Ascending aorta (tissue), 2 donors: ENCODE measurements around the gene KCNAB1. TPM values are rescaled to one million over a fixed set of nuclear protein-coding genes. Genes with fewer than 3 reads are reported as not detected.
"Not testable (repeated sequence)": the region's sequence is repeated elsewhere in the genome, so short reads cannot be mapped to it uniquely, and the experiment has no call there.

Experiments
- DNase-seq, 2 donors: peaks; one replicate each; pipeline ENCODE4 v3.0.0-alpha.2; 2019; ENCODE audit warnings: low spot score in 2 of 2
- H3K27ac ChIP-seq, 2 donors: fragments of 200-600 bp; sonication (generic); one replicate each; pipeline ENCODE4 v1.5.1; 2016 to 2017; ENCODE audit warnings: mild to moderate bottlenecking in 1 of 2
- H3K27me3 ChIP-seq: fragments of 200-600 bp; sonication (generic); one replicate; pipeline ENCODE4 v1.5.1; 2017
- H3K36me3 ChIP-seq, 2 donors: fragments of 200-600 bp; sonication (generic); one replicate each; pipeline ENCODE4 v1.5.1; 2016
- H3K4me1 ChIP-seq, 2 donors: fragments of 200-600 bp; sonication (generic); one replicate each; pipeline ENCODE4 v1.5.1; 2016 to 2017; ENCODE audit warnings: mild to moderate bottlenecking in 1 of 2
- H3K4me3 ChIP-seq, 2 donors: fragments of 200-600 bp; sonication (generic); one replicate each; pipeline ENCODE4 v1.5.1; 2016 to 2017; ENCODE audit warnings: mild to moderate bottlenecking in 1 of 2
- H3K9me3 ChIP-seq, 2 donors: fragments of 200-600 bp; sonication (generic); one replicate each; pipeline ENCODE4 v1.5.1; 2016
- CTCF ChIP-seq, 3 experiments: fragments of 200-600 bp in 2 of 3; fragments of 450-650 bp in 1 of 3; sonication (generic) in 2 of 3; IDR thresholded peaks; one replicate each; pipeline ENCODE4 v1.5.1; 2016 to 2019; ENCODE audit warnings: antibody characterized with exemption in 3 of 3, mild to moderate bottlenecking in 1 of 3, moderate library complexity in 1 of 3
- intact Hi-C: fragments of 100-400 bp; cut with DNase I; formaldehyde crosslinking; loops from one replicate; pipeline ENCODE4 v1.15.1; 2023
- total RNA-seq: library from RNA; depleted of rRNA; stranded (reverse); fragments of >200 nt; gene quantifications from one replicate; pipeline ENCODE4 v1.1.0, GENCODE V29; 2016

The KCNAB1 gene
- total RNA-seq, 1 donor from 2014 or later, result 15.1 TPM

GRCh38 chr3:156214676-156215075, 94.3 kb downstream of the KCNAB1 start:
- H3K36me3 ChIP-seq, result no peaks in the 10 kb centered on the region
- no peak overlapping the region for H3K4me3 ChIP-seq
- no peak overlapping the region for H3K27ac ChIP-seq
- no peaks in the 10 kb centered on the region for H3K27me3 ChIP-seq
- peaks cover under 1% of the 10 kb centered on the region in 2 donors for H3K4me1 ChIP-seq
- no peak for TF ChIP-seq CTCF (IDR thresholded peaks at IDR 0.05)
- intact Hi-C loops, result no loop called here
- H3K9me3 ChIP-seq, result no peaks in the 10 kb centered on the region
- no peak for DNase-seq

- TF ChIP-seq CTCF (IDR thresholded peaks at IDR 0.05), result no peak
- intact Hi-C loops, result no loop called here
- DNase-seq, result no peak
Observed at GRCh38 chr3:156215751-156216150, 95.4 kb downstream of the KCNAB1 start.

GRCh38 chr3:156216216-156216615, 95.8 kb downstream of the KCNAB1 start:
- H3K36me3 ChIP-seq, result no peaks in the 10 kb centered on the region
- no peaks in the 10 kb centered on the region for H3K9me3 ChIP-seq
- no peak overlapping the region for H3K27ac ChIP-seq
- H3K27me3 ChIP-seq, result no peaks in the 10 kb centered on the region
- H3K4me3 ChIP-seq, result no peak overlapping the region
- intact Hi-C loops, result no loop called here
- H3K4me1 ChIP-seq, result no peaks in the 10 kb centered on the region
- no peak for TF ChIP-seq CTCF (IDR thresholded peaks at IDR 0.05)
- DNase-seq, result no peak

More at GRCh38 chr3:156215751-156216150, 95.4 kb downstream of the KCNAB1 start:
- Histone ChIP-seq H3K27ac (no peak overlapping the region), H3K9me3 (no peaks in the 10 kb centered on the region), H3K36me3 (no peaks in the 10 kb centered on the region), H3K27me3 (no peaks in the 10 kb centered on the region), H3K4me3 (no peak overlapping the region), H3K4me1 (no peaks in the 10 kb centered on the region)

GRCh38 chr3:156216852-156217251, 96.5 kb downstream of the KCNAB1 start:
- Histone ChIP-seq H3K27ac (no peak overlapping the region), H3K4me3 (no peak overlapping the region), H3K9me3 (no peaks in the 10 kb centered on the region), H3K36me3 (no peaks in the 10 kb centered on the region), H3K27me3 (no peaks in the 10 kb centered on the region), H3K4me1 (no peaks in the 10 kb centered on the region)
- no peak for DNase-seq
- intact Hi-C loops, result no loop called here
- TF ChIP-seq CTCF (IDR thresholded peaks at IDR 0.05), result no peak

- no peak for DNase-seq
- TF ChIP-seq CTCF (IDR thresholded peaks at IDR 0.05), result no peak
- Histone ChIP-seq H3K4me3 (no peak overlapping the region), H3K27me3 (no peaks in the 10 kb centered on the region), H3K4me1 (no peaks in the 10 kb centered on the region), H3K36me3 (no peaks in the 10 kb centered on the region), H3K9me3 (no peaks in the 10 kb centered on the region), H3K27ac (no peak overlapping the region)
- intact Hi-C loops, result no loop called here
Observed at GRCh38 chr3:156217674-156218352, 97.4 kb downstream of the KCNAB1 start.

GRCh38 chr3:156218353-156218744, 98.0 kb downstream of the KCNAB1 start:
- no peaks in the 10 kb centered on the region for H3K4me1 ChIP-seq
- intact Hi-C loops, result no loop called here
- TF ChIP-seq CTCF (IDR thresholded peaks at IDR 0.05), result no peak

GRCh38 chr3:156222381-156222780, 102.0 kb downstream of the KCNAB1 start:
- H3K27me3 ChIP-seq, H3K27ac ChIP-seq, H3K4me1 ChIP-seq, H3K9me3 ChIP-seq, H3K4me3 ChIP-seq, H3K36me3 ChIP-seq, DNase-seq, intact Hi-C loops: not testable (repeated sequence)

More at GRCh38 chr3:156218353-156218744, 98.0 kb downstream of the KCNAB1 start:
- DNase-seq, result no peak
- Histone ChIP-seq H3K4me3 (no peak overlapping the region), H3K36me3 (no peaks in the 10 kb centered on the region), H3K9me3 (no peaks in the 10 kb centered on the region), H3K27ac (no peak overlapping the region), H3K27me3 (no peaks in the 10 kb centered on the region)

- DNase-seq, H3K27ac ChIP-seq, H3K36me3 ChIP-seq, H3K4me3 ChIP-seq, H3K27me3 ChIP-seq, intact Hi-C loops, H3K4me1 ChIP-seq, H3K9me3 ChIP-seq: not testable (repeated sequence)
Observed at GRCh38 chr3:156224046-156224445, 103.7 kb downstream of the KCNAB1 start.
